NAMALWA (cell line): ENCODE measurements around the gene USP17L19.
"Not testable (repeated sequence)": the region's sequence is repeated elsewhere in the genome, so short reads cannot be mapped to it uniquely, and the experiment has no call there.

ENCODE experiments used
- DNase-seq: peaks from one replicate; pipeline ENCODE4 v3.0.0-alpha.2; 2015; ENCODE audit warnings: low spot score

The USP17L19 gene

GRCh38 chr4:9253078-9253477, at the start of gene USP17L19:
USP17L19 (plus strand) TSS chr4:9253378; CDS start chr4:9253378, 0 bp downstream.
- not testable (repeated sequence) for DNase-seq

- DNase-seq: not testable (repeated sequence)
Observed at GRCh38 chr4:9210357-9210756, 42.8 kb upstream of the USP17L19 start, which contains the start of gene USP17L10. USP17L10 (plus strand) TSS chr4:9210657; CDS start chr4:9210657, 0 bp downstream.

- not testable (repeated sequence) for DNase-seq
Observed at GRCh38 chr4:9214701-9215100, 38.5 kb upstream of the USP17L19 start.

GRCh38 chr4:9215105-9215504, 38.1 kb upstream of the USP17L19 start, which contains the start of gene USP17L11:
USP17L11 (plus strand) TSS chr4:9215405; CDS start chr4:9215405, 0 bp downstream.
- not testable (repeated sequence) for DNase-seq

- not testable (repeated sequence) for DNase-seq
Observed at GRCh38 chr4:9219852-9220251, 33.3 kb upstream of the USP17L19 start, which contains the start of gene USP17L12. USP17L12 (plus strand) TSS chr4:9220152; CDS start chr4:9220152, 0 bp downstream.

- DNase-seq: not testable (repeated sequence)
Observed at GRCh38 chr4:9224596-9224995, 28.6 kb upstream of the USP17L19 start, which contains the start of gene USP17L13. USP17L13 (plus strand) TSS chr4:9224896; CDS start chr4:9224896, 0 bp downstream.

GRCh38 chr4:9230249-9230648, 22.9 kb upstream of the USP17L19 start:
- DNase-seq: not testable (repeated sequence)

- not testable (repeated sequence) for DNase-seq
Observed at GRCh38 chr4:9234085-9234484, 19.1 kb upstream of the USP17L19 start, which contains the start of gene USP17L15. USP17L15 (plus strand) TSS chr4:9234385; CDS start chr4:9234385, 0 bp downstream.

GRCh38 chr4:9238461-9238860, 14.7 kb upstream of the USP17L19 start:
- not testable (repeated sequence) for DNase-seq

GRCh38 chr4:9243579-9243978, 9.6 kb upstream of the USP17L19 start, which contains the start of gene USP17L17:
USP17L17 (plus strand) TSS chr4:9243879; CDS start chr4:9243879, 0 bp downstream.
- not testable (repeated sequence) for DNase-seq

GRCh38 chr4:9247953-9248680, 5.1 kb upstream of the USP17L19 start, which contains the start of gene USP17L18:
USP17L18 (plus strand) TSS chr4:9248630; CDS start chr4:9248630, 0 bp downstream.
- DNase-seq: not testable (repeated sequence)

- not testable (repeated sequence) for DNase-seq
Observed at GRCh38 chr4:9257824-9258223, 4.6 kb downstream of the USP17L19 start, which contains the start of gene USP17L20. USP17L20 (plus strand) TSS chr4:9258124; CDS start chr4:9258124, 0 bp downstream.

- not testable (repeated sequence) for DNase-seq
Observed at GRCh38 chr4:9262572-9262971, 9.4 kb downstream of the USP17L19 start, which contains the start of gene USP17L21. USP17L21 (plus strand) TSS chr4:9262872; CDS start chr4:9262872, 0 bp downstream.

- DNase-seq: not testable (repeated sequence)
Observed at GRCh38 chr4:9267319-9267718, 14.1 kb downstream of the USP17L19 start, which contains the start of gene USP17L22. USP17L22 (plus strand) TSS chr4:9267619; CDS start chr4:9267619, 0 bp downstream.

GRCh38 chr4:9271719-9272118, 18.5 kb downstream of the USP17L19 start:
- not testable (repeated sequence) for DNase-seq
